H9 (cell line): ENCODE data around the gene PEA15. TPM values are rescaled to one million over a fixed set of nuclear protein-coding genes. Genes with fewer than 3 reads are reported as not detected.
A peak's percentile ranks its signal among the peaks of the same experiment; 100 is the strongest.

ENCODE experiments used
- DNase-seq: peaks from one replicate; pipeline ENCODE4 v3.0.0-alpha.2; 2017
- H2AFZ ChIP-seq: one replicate; pipeline ENCODE4 v1.6.1; 2013; ENCODE audit warnings: mild to moderate bottlenecking, low read length, control low read depth, moderate library complexity
- H2AK5ac ChIP-seq: 2 replicates; pipeline ENCODE4 v1.6.1; 2013; ENCODE audit warnings: low read length, control low read depth, mixed read lengths; ENCODE audit not compliant: insufficient read length
- H2BK120ac ChIP-seq: one replicate; pipeline ENCODE4 v1.6.1; 2013; ENCODE audit warnings: low read depth, mild to moderate bottlenecking, low read length, control low read depth, inconsistent platforms; ENCODE audit not compliant: poor library complexity, severe bottlenecking
- H2BK12ac ChIP-seq: 2 replicates; pipeline ENCODE4 v1.6.1; 2013; ENCODE audit warnings: low read length, control low read depth, mixed read lengths, low read depth; ENCODE audit not compliant: insufficient read length
- H2BK15ac ChIP-seq: 2 replicates; pipeline ENCODE4 v1.6.1; 2013; ENCODE audit warnings: low read depth, low read length, control low read depth
- H2BK20ac ChIP-seq: one replicate; pipeline ENCODE4 v1.6.1; 2013; ENCODE audit warnings: low read depth, mild to moderate bottlenecking, low read length, control low read depth, inconsistent platforms; ENCODE audit not compliant: poor library complexity, severe bottlenecking
- H2BK5ac ChIP-seq: 2 replicates; pipeline ENCODE4 v1.6.1; 2013; ENCODE audit warnings: low read length, control low read depth, mixed read lengths; ENCODE audit not compliant: insufficient read length
- H3K14ac ChIP-seq: 2 replicates; pipeline ENCODE4 v1.6.1; 2013; ENCODE audit warnings: low read length, control low read depth; ENCODE audit not compliant: insufficient read depth
- H3K18ac ChIP-seq: 2 replicates; pipeline ENCODE4 v1.6.1; 2013; ENCODE audit warnings: low read depth, mild to moderate bottlenecking, mixed read lengths, low read length, control low read depth; ENCODE audit not compliant: insufficient read length
- H3K23ac ChIP-seq: 2 replicates; pipeline ENCODE4 v1.6.1; 2013; ENCODE audit warnings: low read length, control low read depth, mixed read lengths, low read depth; ENCODE audit not compliant: insufficient read length
- H3K23me2 ChIP-seq: 2 replicates; pipeline ENCODE4 v1.6.1; 2013; ENCODE audit warnings: low read depth, mild to moderate bottlenecking, mixed read lengths, low read length, control low read depth; ENCODE audit not compliant: insufficient read length, poor library complexity, severe bottlenecking
- H3K27ac ChIP-seq: 2 replicates; pipeline ENCODE4 v1.5.1; 2013; ENCODE audit warnings: low read length, control low read depth, mixed read lengths, low read depth; ENCODE audit not compliant: insufficient read length
- H3K27me3 ChIP-seq: 2 replicates; pipeline ENCODE4 v1.6.1; 2013; ENCODE audit warnings: low read length, control low read depth, inconsistent platforms; ENCODE audit not compliant: insufficient read depth
- H3K4ac ChIP-seq: 2 replicates; pipeline ENCODE4 v1.6.1; 2013; ENCODE audit warnings: low read depth, mild to moderate bottlenecking, control low read depth, inconsistent platforms, low read length, moderate library complexity
- H3K4me1 ChIP-seq: 2 replicates; pipeline ENCODE4 v1.6.1; 2013; ENCODE audit warnings: low read length, control low read depth, inconsistent platforms; ENCODE audit not compliant: insufficient read depth
- H3K4me2 ChIP-seq: 2 replicates; pipeline ENCODE4 v1.6.1; 2013; ENCODE audit warnings: low read length, control low read depth, mixed read lengths; ENCODE audit not compliant: insufficient read length, insufficient read depth
- H3K56ac ChIP-seq: 2 replicates; pipeline ENCODE4 v1.6.1; 2013; ENCODE audit warnings: low read depth, mild to moderate bottlenecking, mixed read lengths, low read length, control low read depth; ENCODE audit not compliant: insufficient read length
- H3K79me1 ChIP-seq: 2 replicates; pipeline ENCODE4 v1.6.1; 2013; ENCODE audit warnings: low read depth, mild to moderate bottlenecking, moderate library complexity, low read length, control low read depth, inconsistent platforms; ENCODE audit not compliant: insufficient read depth, poor library complexity, severe bottlenecking
- H3K79me2 ChIP-seq: 2 replicates; pipeline ENCODE4 v1.6.1; 2013; ENCODE audit warnings: low read length, control low read depth, inconsistent platforms; ENCODE audit not compliant: insufficient read depth
- H3K9ac ChIP-seq: 2 replicates; pipeline ENCODE4 v1.6.1; 2013; ENCODE audit warnings: low read length, control low read depth, mixed read lengths; ENCODE audit not compliant: insufficient read length; ENCODE audit errors: extremely low read depth
- H3K9me3 ChIP-seq: one replicate; pipeline ENCODE4 v1.6.1; 2013; ENCODE audit warnings: low read depth, low read length, inconsistent platforms; ENCODE audit not compliant: control insufficient read depth
- H3T11ph ChIP-seq: one replicate; pipeline ENCODE4 v1.6.1; 2013; ENCODE audit warnings: mild to moderate bottlenecking, low read length, control low read depth, inconsistent platforms
- H4K20me1 ChIP-seq: one replicate; pipeline ENCODE4 v1.6.1; 2013; ENCODE audit not compliant: control insufficient read depth, insufficient read length, insufficient read depth
- H4K5ac ChIP-seq: 2 replicates; pipeline ENCODE4 v1.6.1; 2013; ENCODE audit warnings: low read depth, mild to moderate bottlenecking, mixed read lengths, low read length, control low read depth; ENCODE audit not compliant: insufficient read length
- H4K8ac ChIP-seq: replicated peaks from 2 replicates; pipeline ENCODE4 v1.6.1; 2013; ENCODE audit warnings: low read length, control low read depth, mixed read lengths, low read depth; ENCODE audit not compliant: insufficient read length
- H4K91ac ChIP-seq: 2 replicates; pipeline ENCODE4 v1.6.1; 2013; ENCODE audit warnings: low read depth, mild to moderate bottlenecking, moderate library complexity, mixed read lengths, low read length, control low read depth; ENCODE audit not compliant: insufficient read length
- H3K27ac Mint-ChIP-seq, 3 experiments: 2 replicates in 2 of 3; 3 replicates in 1 of 3; pipeline ENCODE4 v1.8.0; 2020 to 2021; ENCODE audit warnings: mixed read lengths in 3 of 3, mild to moderate bottlenecking in 1 of 3, moderate library complexity in 1 of 3
- H3K27me3 Mint-ChIP-seq: 2 replicates; pipeline ENCODE4 v1.8.0; 2021; ENCODE audit warnings: low read depth, mild to moderate bottlenecking, moderate library complexity, mixed read lengths
- H3K36me3 Mint-ChIP-seq, 3 experiments: 2 replicates in 2 of 3; 3 replicates in 1 of 3; pipeline ENCODE4 v1.8.0; 2020 to 2021; ENCODE audit warnings: low read depth in 3 of 3, mixed read lengths in 3 of 3; ENCODE audit not compliant: insufficient read depth in 1 of 3
- H3K4me1 Mint-ChIP-seq, 2 experiments: 2 replicates each; pipeline ENCODE4 v1.8.0; 2020; ENCODE audit warnings: mixed read lengths in 2 of 2
- H3K4me3 Mint-ChIP-seq, 2 experiments: 2 replicates in 1 of 2; 3 replicates in 1 of 2; pipeline ENCODE4 v1.8.0; 2020 to 2021; ENCODE audit warnings: mild to moderate bottlenecking in 2 of 2, mixed read lengths in 2 of 2, moderate library complexity in 1 of 2
- H3K9me3 Mint-ChIP-seq, 2 experiments: 2 replicates in 1 of 2; 3 replicates in 1 of 2; pipeline ENCODE4 v1.8.0; 2020; ENCODE audit warnings: mild to moderate bottlenecking in 2 of 2, mixed read lengths in 2 of 2, moderate library complexity in 1 of 2
- WGBS: extraction: QIAGEN DNeasy Blood & Tissue Kit; methylation state at CpG from one replicate; pipeline ENCODE4 v1.1.7; 2013; ENCODE audit warnings: missing lambda C conversion rate, low lambda C conversion rate, mixed read lengths; ENCODE audit not compliant: insufficient read length; ENCODE audit errors: extremely low coverage; 5-methylcytosine and 5-hydroxymethylcytosine counted together
- total RNA-seq: library from RNA; stranded (reverse); gene quantifications from 2 replicates; pipeline ENCODE4 v1.2.1, GENCODE V29; 2021
- TF ChIP-seq, protein P1 (sequence below): fragments of 200-600 bp; sonication (generic); conservative IDR thresholded peaks from 3 replicates; pipeline ENCODE4 v1.8.0; 2021; ENCODE audit warnings: antibody characterized with exemption, mild to moderate bottlenecking

The PEA15 gene
- total RNA-seq, 1 experiment from 2014 or later = 82.1 TPM

DNA sequence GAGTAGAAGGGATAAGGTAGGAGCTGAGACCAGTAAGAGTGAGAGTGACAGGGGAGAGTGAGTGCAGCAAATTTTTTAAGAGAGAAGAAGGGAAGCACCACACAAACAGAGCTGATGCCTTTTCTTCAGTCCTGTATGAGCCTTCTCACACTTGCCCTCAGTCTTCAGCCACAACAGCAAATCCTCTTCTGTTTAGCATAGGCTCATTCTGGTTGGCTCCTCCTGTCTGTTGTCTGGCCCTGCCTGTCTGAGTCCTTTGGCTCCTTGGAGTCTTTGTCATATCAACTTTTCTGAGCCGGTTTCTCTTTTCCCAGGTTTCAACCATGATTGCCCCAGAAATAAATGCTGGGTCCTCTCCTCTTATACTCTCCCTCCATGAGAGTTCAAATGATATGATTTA is 27.5 kb upstream of the PEA15 start:
- Histone ChIP-seq H3K27ac (no peak overlapping the region), H2AFZ (no peak overlapping the region), H2BK5ac (no peak overlapping the region), H3K4me2 (no peak overlapping the region), H3T11ph (no peak overlapping the region), H4K8ac (no peak overlapping the region), H4K5ac (no peak overlapping the region), H2BK12ac (no peak overlapping the region), H3K23ac (no peak overlapping the region), H3K14ac (no peak overlapping the region), H3K9me3 (no peaks in the 10 kb centered on the region), H3K4ac (no peak overlapping the region), H3K79me2 (no peaks in the 10 kb centered on the region), H3K56ac (no peak overlapping the region), H3K18ac (no peak overlapping the region), H2BK15ac (no peak overlapping the region), H2BK120ac (no peak overlapping the region), H3K23me2 (no peaks in the 10 kb centered on the region), H4K91ac (no peak overlapping the region), H4K20me1 (no peaks in the 10 kb centered on the region), H3K79me1 (no peaks in the 10 kb centered on the region), H3K9ac (no peak overlapping the region), H3K4me1 (peaks cover 2% of the 10 kb centered on the region), H3K27me3 (no peaks in the 10 kb centered on the region), H2BK20ac (no peak overlapping the region), H2AK5ac (no peak overlapping the region)
- TF ChIP-seq, protein P1, sequence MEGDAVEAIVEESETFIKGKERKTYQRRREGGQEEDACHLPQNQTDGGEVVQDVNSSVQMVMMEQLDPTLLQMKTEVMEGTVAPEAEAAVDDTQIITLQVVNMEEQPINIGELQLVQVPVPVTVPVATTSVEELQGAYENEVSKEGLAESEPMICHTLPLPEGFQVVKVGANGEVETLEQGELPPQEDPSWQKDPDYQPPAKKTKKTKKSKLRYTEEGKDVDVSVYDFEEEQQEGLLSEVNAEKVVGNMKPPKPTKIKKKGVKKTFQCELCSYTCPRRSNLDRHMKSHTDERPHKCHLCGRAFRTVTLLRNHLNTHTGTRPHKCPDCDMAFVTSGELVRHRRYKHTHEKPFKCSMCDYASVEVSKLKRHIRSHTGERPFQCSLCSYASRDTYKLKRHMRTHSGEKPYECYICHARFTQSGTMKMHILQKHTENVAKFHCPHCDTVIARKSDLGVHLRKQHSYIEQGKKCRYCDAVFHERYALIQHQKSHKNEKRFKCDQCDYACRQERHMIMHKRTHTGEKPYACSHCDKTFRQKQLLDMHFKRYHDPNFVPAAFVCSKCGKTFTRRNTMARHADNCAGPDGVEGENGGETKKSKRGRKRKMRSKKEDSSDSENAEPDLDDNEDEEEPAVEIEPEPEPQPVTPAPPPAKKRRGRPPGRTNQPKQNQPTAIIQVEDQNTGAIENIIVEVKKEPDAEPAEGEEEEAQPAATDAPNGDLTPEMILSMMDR = no peak
- no peak for DNase-seq
- H3K36me3 Mint-ChIP-seq = peaks cover 0 to 3% (median 0%) of the 10 kb centered on the region in 3 experiments; a peak in 2 of 7 replicates
- H3K27me3 Mint-ChIP-seq = peaks cover 32% of the 10 kb centered on the region
- peak overlapping the region; percentile 9 to 50 (median 15); a peak in 4 of 7 replicates for H3K27ac Mint-ChIP-seq
- peaks cover 14 to 19% of the 10 kb centered on the region in 2 experiments for H3K4me1 Mint-ChIP-seq
- no CpG with 5 or more reads among the region's 1 CpG for WGBS
- no peaks in the 10 kb centered on the region for H3K9me3 Mint-ChIP-seq
- no peak overlapping the region for H3K4me3 Mint-ChIP-seq
